Stimulated activated naive CD4-positive, alpha-beta T cell (primary cell): ENCODE data around the gene SLC22A12.

Experiments
- DNase-seq, 6 experiments: peaks; one replicate each; lab custom pipeline; 2025; lab: John Stamatoyannopoulos, UW

The SLC22A12 gene

GRCh38 chr11:64648551-64648950, 57.5 kb downstream of the SLC22A12 start:
- no peak for DNase-seq

GRCh38 chr11:64649291-64649697, 58.3 kb downstream of the SLC22A12 start:
- no peak for DNase-seq

- no peak for DNase-seq
Observed at GRCh38 chr11:64650923-64651523, 60.0 kb downstream of the SLC22A12 start.
